Measurements from ENCODE around the gene SLC19A1.
A peak's percentile ranks its signal among the peaks of the same experiment; 100 is the strongest.

Gene SLC19A1

DNA sequence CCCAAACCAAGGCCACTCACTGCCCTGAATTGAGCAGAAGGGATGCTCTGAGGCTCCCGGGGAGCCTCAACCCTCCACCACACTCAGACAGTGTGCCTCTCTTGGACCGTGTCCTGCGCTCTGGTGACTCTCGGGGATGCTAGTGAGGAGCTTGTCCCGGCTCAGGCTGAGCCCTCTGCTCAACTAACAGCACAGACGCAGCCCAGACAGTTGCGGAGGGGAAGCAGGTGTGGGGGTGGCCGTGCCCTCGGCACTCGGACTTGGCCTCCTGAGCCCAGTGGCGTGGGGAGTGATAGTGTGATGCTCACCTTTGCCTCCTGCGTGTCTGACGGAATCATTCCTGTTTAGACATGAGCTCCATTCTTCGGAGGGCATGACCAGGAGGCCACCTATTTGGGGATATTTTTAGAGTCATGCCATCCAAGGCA lies 15.4 kb upstream of the SLC19A1 start:
- DNase-seq: no peak

DNA sequence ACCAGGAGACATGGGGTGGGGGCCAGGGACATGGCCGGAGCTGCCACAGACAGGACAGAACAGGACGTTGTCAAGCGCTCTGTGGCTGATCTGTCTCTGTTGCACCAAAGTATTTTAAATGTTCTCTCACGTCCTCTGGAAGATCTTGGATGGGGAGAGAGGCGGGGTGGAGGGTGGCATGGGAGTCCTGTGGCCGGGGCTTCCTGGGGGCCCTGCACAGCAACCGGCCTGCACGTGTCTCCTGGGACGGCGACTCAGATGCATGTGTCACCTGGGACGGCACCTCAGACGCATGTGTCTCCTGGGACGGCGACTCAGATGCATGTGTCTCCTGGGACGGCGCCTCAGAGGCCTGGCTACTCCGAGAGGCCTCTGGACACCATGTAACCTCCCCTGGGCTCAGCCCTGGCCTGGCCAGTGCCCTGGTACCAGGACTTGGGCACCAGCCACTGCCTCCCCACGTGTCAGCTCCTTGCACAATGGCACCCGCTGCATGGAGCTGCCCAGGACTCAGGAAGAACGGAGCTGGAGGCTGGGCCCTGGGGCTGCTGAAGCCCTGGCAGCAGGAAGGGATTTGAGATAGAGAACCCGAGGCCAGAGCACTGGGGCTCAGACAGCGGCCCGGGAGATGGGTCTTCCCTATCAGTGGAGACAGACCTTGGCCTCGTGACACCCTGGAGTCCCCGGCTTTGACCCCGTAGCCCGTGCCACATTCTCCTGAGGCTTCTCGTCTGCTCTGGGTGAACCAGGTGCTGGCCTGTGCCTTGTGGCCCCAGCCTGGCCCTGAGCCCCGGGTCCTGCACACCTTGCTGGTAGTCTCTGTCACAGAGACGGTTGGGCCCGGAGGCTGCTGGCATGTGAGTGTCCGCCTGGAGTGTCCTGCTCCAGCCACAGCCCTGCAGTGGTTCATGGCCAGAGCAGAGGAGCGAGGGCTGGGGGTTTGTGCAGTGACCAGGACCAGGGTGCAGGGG lies 14.7 kb upstream of the SLC19A1 start:
- no peak for DNase-seq

DNA sequence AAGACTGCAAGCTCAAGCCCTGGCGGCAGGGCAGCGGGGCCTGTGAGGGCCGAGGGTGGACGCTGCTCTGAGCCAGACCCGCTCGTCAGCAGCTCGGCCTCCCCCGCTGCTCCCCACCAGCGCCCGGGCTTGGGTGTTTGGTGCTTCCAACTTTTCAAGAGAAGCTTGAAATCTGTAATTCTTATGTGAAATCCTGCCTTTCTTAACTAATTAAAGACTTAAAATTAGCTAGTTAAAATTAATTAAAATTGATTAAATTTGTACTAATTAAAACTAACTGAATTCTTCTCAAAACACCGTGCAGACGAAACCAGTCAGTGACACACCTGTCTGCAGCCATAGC lies 14.0 kb upstream of the SLC19A1 start:
- no peak for DNase-seq

DNA sequence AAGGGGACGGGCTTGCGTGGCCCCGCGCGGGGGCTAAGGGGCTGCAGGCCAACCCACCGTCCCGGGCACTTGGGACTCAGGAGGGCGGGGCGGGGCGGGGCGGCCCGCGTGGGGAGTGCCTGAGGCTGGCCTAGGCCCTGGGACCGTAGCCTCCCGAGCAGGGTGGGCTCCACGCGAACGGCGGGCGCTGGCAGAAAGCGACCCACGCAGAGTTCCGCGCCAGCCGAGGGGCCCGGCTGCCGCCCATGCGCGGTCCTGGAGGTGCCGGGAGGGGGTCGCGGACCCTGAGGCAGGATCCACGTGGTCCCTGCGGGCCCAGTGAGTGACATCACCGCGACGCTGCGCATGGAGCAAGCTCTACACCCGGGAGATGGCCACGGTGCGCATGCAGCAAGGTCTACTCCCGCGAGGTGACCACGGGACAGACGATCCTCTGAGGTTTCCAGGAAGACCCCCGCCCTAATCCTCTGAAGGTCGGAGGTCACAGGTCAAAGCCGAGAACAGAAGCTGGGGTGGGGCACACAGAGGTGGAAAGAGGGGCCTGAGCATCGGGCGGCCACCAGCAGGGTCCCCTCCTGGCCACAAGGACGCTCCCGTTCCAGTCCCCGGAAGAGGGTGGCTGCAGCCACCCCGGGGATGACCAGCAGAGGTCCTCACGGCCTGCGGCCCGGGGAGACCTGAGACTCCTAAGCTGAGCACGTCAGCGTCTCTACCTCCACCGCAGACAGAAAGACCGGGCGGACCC lies 13.5 kb upstream of the SLC19A1 start:
- peak; percentile 57 for DNase-seq

DNA sequence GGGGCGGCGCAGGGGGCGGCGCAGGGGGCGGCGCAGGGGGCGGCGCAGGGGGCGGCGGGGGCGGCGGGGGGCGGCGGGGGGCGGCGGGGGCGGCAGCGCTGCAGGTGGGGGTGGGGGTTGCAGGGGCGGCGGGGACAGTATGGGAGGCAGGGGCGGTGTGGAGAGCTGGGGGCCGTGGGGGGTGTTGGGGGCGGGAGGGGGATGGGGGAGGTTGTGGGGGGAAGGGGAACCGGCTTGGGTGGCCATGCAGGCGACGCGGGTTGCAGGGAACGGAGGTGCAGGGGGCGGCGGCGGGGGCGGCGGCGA lies 13.0 kb upstream of the SLC19A1 start:
- no peak for DNase-seq

DNA sequence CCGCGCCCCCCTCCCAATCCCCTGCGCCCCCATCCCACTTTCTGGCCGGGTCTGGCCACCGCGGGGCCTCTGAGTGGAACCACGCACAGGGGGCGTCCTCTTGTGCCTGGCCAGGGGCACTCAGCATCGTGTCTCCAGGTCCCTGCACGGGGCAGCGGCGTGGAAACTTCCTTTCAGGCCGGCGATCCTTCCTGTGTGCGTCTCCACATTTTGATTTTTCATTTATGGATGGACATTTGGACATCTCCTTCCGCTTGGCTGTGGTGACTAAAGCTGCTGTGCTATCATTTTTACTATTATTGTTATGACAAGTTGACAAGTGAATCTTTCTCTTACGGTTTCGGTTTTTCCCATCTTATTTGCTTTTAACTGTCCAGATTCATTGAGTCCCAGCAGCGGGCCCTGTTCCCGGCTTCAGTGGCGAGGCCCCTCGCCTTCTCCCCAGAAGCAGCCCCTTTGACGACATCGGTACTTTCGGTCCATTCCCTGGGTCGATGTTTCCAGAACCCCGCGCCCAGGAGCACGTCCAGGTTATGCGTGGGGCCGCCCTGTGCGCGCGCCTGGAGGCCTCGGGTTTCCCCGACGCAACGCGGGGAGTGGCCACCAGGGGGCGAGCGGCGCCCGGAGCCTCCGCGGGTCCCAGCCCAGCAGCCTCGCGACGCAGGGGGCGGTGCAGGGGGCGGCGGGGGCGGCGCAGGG lies 12.4 kb upstream of the SLC19A1 start:
- peak; percentile 12 to 26 for DNase-seq

DNA sequence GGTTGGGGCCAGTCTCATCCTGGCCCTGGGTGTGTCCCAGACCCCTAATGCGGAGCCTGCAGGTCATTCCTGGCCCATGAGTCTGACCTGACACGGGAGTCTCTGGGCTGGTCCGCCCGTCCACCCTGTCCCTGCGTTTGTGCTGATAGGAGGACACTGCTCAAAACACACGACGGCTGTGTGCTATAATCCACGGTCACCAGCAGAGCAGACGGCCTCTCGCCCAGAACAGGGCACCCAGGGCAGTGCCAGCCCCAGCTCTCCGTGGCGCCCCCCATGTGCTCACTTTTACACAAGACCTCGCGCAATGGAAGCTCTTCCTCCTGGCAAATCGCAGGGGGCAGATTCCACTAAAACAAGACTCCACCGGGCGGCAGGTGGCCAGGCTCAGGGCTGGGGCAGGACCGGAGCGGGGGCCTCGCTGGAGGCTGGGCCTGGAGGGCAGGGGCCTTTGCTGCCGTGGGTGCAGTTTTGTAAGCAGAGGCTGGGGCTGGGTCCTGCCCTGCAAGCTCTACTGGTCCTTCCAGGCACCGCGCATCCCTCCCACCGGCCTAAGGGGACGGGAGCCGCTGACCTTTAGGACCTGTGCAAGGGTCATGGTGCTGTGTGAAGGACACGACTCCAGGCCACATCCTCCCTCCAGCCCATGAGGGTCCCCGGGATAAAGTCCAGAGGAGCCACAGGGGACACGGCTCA lies 10.6 kb upstream of the SLC19A1 start:
- no peak for DNase-seq

DNA sequence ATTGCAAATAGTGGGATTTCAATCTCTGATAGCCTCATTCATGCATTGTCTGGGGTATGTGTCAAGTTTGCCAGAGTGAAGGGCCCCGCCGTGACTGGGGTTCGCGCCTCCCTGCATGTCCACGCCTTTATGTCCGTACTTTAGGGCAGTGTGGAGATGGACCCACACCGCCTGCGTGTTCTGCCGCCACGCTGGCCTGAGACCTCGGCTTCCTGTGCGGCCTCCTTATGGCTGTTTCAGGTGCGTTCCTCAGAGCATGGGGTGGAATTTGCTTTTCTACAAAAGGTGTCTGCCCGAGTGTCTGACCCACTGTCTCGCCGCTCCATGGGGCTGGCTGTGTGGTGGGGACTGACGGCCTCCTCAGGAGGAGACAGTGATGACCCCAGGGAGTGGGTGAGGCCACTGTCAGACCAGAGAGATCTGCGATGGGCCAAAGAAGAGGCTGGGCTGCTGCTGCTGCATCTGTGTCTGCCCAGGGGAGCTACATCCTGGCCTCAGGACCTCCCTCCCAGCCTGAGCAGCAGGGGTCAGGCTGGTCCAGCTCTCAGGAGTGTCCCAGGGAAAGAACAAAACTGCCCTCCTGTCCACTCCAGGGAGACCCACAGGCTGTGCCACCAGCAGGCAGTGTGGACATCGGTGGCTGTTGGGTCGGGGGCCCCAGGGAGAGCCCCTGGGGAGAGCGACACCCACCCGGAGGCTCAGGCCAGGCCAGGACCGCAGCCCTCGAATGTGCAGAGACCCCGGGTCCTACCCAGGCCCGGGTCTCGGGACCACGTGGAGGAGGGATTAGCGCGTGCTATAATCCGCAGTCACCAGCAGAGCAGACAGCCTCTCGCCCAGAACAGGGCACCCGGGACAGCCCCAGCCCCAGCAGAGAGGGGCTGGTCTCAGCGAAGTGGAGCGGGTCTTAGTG lies 9.8 kb upstream of the SLC19A1 start:
- DNase-seq: no peak

DNA sequence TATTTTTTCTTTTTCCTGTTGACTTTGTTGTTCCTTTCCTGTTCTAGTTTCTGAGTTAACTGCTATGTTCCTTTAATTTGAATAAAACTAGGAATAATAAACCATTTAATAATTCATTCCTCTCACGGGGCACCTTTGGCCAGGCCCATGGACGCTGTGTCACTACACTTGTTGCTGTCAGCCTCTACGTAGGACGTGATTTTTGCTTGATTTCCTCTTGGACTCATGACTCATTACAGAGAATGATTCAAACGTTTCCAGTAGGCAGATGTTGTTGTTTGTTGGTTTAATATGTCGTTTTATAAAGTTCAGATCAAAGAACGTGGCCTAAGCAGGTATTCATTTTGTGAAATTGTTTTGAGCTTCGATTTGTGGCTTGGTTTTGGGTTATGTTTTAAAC lies 9.1 kb upstream of the SLC19A1 start:
- DNase-seq: no peak

DNA sequence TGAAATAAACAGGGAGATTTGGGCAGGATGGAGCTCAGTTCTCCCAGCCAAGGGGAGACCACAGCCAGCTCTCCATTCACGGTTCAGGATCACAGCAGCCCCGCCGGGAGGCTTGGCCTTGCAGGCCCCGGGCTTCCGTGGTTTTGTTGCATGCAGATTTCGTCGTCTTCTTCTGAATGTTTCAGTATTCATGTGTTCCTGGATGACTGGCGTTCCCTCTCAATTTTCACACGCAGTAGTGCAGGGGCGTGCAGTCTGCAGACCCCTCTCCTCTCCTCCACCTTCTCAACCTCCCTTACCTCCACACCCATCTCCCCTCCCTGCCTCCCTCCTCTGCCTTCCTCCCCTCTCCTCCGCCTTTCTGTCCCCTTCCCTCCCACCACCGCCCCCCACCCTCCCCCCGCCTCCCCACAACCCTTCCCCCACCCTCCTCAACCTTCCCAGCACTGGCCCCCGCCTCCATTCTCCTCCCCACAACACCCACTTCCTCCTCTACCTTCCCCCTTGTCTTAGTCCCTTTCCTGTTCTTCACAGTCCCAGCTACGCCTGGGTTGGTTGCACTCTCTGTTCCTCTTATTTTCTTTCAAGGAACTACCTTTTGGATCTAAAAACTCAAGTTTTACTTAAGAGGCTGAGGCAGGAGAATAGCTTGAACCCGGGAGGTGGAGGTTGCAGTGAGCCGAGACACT lies 8.4 kb upstream of the SLC19A1 start:
- no peak for DNase-seq

DNA sequence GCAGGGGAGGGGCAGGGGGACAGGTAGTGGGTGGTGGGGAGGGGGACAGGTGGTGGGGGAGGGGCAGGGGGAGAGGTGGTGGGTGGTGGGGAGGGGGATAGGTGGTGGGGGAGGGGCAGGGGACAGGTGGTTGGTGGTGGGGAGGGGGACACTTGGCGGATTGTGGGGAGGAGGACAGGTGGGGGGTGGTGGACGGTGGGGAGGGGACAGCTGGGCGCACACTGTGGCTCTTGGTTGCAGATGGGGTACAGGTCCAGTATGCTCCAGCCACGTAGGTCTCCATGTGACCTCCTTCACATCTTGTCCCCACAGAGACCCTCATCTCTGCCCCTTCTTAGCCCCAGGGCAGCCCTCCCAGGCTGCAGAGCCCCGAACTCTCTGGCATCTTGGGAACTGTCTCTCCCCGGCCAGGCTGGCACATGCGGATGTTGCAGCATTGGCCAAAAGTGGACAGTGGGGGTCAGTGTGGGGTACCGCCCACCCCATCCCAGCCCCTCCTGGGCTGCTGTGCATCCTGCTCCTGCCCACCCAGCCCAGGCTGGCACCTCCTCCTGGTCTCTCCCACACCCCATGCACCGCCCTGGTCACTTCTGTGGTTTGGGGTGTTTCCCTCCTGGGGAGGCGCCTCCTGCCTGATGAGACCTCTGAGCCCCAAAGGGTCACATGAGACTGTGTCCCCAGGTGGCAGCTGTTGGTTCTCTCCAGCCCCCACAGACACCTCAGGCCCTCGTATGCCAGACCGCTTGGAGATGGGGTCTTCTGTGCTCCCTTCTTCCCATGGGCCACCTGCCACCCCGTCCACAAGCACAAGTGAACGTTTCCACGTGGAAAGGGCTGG lies 7.6 kb upstream of the SLC19A1 start:
- DNase-seq: no peak

DNA sequence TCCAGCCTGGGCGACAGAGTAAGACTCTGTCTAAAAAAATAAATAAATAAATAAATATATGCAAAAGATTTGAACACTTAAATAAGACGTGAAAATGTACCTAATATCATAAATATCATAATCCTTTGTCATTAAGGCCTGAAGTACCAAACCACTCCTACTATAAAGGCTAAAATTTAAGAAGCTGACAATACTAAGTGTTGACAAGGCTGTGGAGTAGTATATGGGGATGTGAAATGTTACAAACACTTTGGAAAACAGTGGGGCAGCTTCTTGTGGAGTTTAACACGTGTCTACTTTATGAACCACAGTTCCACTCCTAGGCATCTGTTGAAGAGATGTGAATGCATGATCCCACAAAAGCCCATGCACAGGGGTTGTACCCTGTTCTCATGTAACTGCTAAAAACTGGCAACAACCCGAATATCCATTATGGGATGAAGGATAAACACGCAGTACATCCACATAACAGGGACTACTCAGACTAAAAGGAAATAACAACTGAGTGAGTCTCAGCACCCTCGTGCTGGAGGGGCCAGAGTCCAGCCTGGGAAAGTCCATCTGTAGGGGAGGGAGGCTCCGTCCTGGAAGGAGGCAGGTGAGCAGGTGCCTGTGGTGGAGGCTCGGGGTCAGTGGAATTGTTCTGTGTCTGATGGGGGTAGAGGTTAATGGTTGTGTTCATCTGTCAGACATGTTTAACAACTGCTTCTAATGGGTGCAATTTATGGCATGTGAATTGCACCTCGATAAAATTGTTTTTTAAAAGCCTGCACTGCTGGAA lies 6.7 kb upstream of the SLC19A1 start:
- no peak for DNase-seq

DNA sequence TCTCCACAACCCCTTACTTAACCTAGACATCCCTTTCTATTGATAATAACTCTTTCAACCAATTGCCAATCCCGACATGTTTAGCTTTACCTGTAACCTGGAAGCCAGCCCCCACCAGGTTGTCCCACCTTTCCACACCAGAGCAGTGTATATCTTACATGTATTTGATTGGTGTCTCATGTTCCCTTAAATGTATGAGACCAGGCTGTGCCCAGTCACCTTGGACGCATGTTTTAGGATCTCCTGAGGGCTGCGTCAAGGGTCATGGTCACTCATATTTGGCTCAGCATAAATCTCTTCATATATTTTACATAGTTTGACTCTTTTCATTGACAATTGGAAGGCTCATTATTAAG lies 5.3 kb upstream of the SLC19A1 start:
- DNase-seq: no peak

DNA sequence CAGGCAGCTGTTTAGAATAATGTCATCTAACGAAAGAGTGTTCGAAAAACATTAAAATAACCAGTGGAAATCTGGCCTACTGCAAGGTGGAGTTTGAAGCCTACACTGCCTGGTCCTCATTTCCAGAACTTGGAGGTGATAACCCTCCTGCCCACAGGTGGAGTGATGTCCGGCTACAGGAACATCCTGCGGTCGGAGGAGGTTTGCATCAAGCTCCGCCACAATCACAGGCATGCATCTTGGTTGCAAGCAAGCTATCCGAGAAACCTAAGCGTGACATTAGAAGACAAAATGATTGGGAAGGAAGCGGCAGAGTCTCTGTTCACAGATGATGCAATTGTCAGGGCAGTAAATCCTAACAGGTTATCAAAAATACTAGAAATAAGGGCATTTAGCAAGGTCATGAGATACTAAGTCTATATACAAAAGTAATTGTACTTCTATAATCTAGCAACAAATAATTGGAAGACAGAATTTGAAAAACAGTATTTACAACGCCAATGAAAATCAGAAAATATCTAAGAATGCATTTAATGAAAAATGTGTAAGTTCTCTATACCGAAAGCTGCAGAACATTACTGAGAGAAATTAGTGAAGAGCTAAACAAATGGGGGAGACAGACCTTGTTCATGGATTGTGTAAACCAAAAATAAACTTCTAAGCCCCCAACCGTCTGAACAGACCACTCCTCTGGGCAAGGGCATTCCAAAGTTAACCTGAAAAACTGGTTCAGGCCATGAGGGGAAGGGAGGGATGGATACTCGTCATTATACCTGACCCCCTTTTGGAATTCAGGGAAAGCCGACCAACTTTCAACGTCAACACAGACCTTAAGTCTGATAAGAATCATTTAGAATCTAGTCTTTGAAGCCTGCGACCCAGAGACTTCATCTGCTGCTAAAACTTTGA lies 4.7 kb upstream of the SLC19A1 start:
- DNase-seq: no peak

DNA sequence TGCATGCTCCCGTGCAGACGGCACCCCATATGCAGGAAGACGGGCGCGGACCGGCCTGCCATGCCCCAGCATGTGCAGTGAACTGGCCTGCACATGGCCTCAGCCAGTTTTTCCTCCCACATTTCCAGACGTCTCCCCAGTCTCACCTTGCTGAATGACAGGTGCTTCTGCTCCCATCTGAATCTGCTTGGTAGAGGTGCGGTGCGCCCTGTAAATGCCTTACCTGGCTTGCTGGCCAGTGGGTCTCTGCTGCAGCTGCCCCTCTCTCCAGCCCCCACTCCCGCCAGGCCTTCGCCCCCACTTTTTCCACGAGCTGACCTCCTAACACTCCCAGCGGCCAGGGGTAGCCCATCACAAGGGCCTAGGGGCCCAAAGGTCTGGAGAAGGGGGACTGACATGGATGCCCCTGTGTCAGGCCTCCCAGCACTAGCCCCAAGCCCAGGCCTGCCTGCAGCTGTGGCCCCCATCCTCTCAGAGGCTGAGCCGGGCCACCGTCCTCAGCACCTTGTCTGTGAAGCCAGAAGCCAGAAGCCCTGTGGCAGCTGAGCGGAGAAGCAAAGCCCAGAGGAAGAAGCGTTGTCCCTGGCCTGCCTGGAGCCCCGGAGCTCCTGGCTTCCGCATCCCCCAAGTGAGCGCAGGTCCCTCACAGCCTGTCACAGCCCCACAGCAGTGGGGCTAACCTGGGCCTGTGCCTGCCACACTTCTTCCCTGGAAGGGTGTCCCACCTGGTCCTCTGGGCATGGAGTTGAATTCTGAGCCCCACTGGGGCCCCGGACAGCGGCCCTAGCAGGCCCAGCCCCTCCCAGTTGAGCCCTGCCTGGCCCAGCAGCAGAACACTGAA lies 3.7 kb upstream of the SLC19A1 start:
- DNase-seq: no peak

DNA sequence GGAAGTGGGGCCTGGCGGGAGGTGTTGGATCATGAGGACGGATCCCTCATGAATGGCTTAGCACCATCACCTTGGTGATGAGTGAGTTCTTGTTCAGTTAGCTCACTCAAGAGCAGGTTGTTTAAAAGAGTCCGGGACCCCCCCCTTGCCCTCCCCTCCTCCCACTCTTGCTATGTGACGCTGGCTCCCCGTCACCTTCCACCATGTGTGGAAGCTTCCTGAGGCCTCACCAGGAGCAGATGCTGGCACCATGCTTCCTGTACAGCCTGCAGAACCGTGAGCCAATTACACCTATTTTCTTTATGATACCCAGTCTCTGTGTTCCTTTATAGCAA lies 3.0 kb upstream of the SLC19A1 start:
- DNase-seq: no peak

DNA sequence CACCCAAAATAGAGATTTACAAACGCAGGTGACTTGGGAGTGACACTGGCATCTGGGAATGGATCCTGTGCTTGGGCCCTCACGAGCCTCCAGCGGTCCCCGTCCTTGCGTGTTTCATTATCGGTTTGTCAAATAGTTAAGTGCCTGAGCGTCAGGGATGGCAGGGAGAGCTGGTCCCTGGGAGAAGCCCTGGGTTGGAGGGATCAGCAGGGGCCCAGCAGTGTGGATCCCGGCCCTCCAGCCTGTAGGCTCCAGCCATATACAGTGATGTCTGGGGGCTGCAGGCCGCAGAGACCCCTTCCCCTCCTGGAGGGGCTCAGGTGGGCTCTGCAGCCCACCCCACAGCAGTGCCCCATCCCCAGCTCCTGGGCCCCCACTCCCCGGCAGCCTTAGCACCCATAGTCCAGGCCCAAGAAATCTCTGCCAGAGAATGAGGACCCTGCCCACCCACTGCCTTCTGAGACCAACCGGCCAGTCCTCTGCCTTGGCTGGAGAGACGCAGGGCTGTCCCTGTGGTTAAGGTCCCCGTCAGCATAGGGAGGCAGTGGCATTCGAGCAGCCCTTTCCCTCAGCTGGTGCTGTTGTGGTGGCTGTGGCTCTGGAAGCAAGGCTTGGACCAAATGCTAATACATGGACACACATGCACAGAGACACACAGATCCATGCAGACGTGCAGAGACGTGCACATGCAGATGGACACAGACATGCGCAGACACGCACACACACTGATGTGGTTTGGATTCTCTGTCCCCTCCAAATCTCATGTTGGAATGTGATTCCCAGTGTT lies 2.4 kb upstream of the SLC19A1 start:
- no peak for DNase-seq

Data from NCI-H2081 (cell line).